Measurements from ENCODE around the gene MTOR. TPM values are rescaled to one million over a fixed set of nuclear protein-coding genes. Genes with fewer than 3 reads are reported as not detected.

The MTOR gene
- total and polyA plus RNA-seq, 2 donors (not counting 3 experiments of a cell fraction or from before 2014, with no cell fraction given) = 33.5 to 50.4 TPM

- Histone ChIP-seq H3K27ac (ENCODE audit: insufficient read depth, low read depth, low read length) (no peak overlapping the region), H3K4me3 (replicated peaks in 1 of 3; ENCODE audit: insufficient read depth in 1 of 3, low read depth in 1 of 3, low read length in 3 of 3) (no peak overlapping the region), H3K4me1 (ENCODE audit: control insufficient read depth, extremely low read depth, insufficient read depth, low read length) (peaks cover 20% of the 10 kb centered on the region), H2AFZ (ENCODE audit: low read depth, low read length) (no peak overlapping the region), H3K27me3 (ENCODE audit: control insufficient read depth in 2 of 2, insufficient read depth in 2 of 2, low read length in 2 of 2) (no peaks in the 10 kb centered on the region), H3K9me1 (replicated peaks; ENCODE audit: control insufficient read depth, extremely low read depth, insufficient read depth, low read length) (no peaks in the 10 kb centered on the region), H3K36me3 (ENCODE audit: control insufficient read depth in 2 of 2, extremely low read depth in 1 of 2, insufficient read depth in 2 of 2, low read length in 2 of 2) (peaks cover 15 to 30% of the 10 kb centered on the region in 2 experiments), H3K9ac (replicated peaks; ENCODE audit: extremely low read depth, insufficient read depth, low read length) (no peak overlapping the region), H3K9me3 (replicated peaks; ENCODE audit: control insufficient read depth, insufficient read depth, low read length) (no peaks in the 10 kb centered on the region), H3K79me2 (ENCODE audit: control insufficient read depth, insufficient read depth, low read length) (no peaks in the 10 kb centered on the region), H4K20me1 (replicated peaks; ENCODE audit: control insufficient read depth, extremely low read depth, insufficient read depth, low read length) (no peaks in the 10 kb centered on the region), H3K4me2 (ENCODE audit: insufficient read depth, low read length) (no peak overlapping the region)
- BruUV-seq (replicated peaks) = no TSS peak
- intact Hi-C loops (cut with micrococcal nuclease) (no loop called here), dilution Hi-C loops (cut with MboI; ENCODE audit: extremely low pct_ligation_motif_present, low sequenced_read_pairs) (no loop called here)
- DNase-seq (ENCODE audit: low read depth, low spot score) (no peak), FAIRE-seq (no peak)
- CTCF ChIA-PET = no interaction called here
- POLR2A ChIA-PET = no interaction called here
- TF ChIP-seq FOS (IDR thresholded peaks at IDR 0.05; ENCODE audit: borderline replicate concordance, insufficient read depth, low read length) (no peak), EZH2 (IDR thresholded peaks at IDR 0.05; ENCODE audit: borderline replicate concordance, low read depth, low read length, severe bottlenecking) (no peak), POLR2A (IDR thresholded peaks at IDR 0.05; ENCODE audit: low read depth, low read length) (no peak), POLR2AphosphoS5 (IDR thresholded peaks at IDR 0.05; ENCODE audit: insufficient read depth, low read depth, low read length) (no peak), CTCF (IDR thresholded peaks at IDR 0.05; ENCODE audit: extremely low read depth in 1 of 2, insufficient read depth in 1 of 2, low read depth in 1 of 2, low read length in 2 of 2) (no peak), GATA2 (IDR thresholded peaks at IDR 0.05; ENCODE audit: insufficient read depth, insufficient read length, low read depth, low read length) (no peak), JUN (IDR thresholded peaks at IDR 0.05; ENCODE audit: borderline replicate concordance, insufficient read depth, insufficient read length, low read depth) (no peak), MYC (IDR thresholded peaks at IDR 0.05; ENCODE audit: low read depth, low read length) (no peak)
- TF ChIP-seq, protein P1, sequence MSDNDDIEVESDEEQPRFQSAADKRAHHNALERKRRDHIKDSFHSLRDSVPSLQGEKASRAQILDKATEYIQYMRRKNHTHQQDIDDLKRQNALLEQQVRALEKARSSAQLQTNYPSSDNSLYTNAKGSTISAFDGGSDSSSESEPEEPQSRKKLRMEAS (IDR thresholded peaks at IDR 0.05; ENCODE audit: insufficient read depth, insufficient read length) = no peak
Observed at GRCh38 chr1:11142618-11143391, 119.5 kb downstream of the MTOR start.

All from endothelial cell of umbilical vein (primary cell).